GM19372 (cell line): Measurements from ENCODE around the gene UGGT2.
"Not testable (repeated sequence)": the region's sequence is repeated elsewhere in the genome, so short reads cannot be mapped to it uniquely, and the experiment has no call there.

Source experiments
- ATAC-seq: cut with Tn5 transposase; IDR thresholded peaks from one replicate; pipeline ENCODE4 v1.9.1; 2021; ENCODE audit warnings: mild to moderate bottlenecking, low read depth, moderate library complexity; ENCODE audit not compliant: unreplicated experiment

UGGT2 gene

DNA sequence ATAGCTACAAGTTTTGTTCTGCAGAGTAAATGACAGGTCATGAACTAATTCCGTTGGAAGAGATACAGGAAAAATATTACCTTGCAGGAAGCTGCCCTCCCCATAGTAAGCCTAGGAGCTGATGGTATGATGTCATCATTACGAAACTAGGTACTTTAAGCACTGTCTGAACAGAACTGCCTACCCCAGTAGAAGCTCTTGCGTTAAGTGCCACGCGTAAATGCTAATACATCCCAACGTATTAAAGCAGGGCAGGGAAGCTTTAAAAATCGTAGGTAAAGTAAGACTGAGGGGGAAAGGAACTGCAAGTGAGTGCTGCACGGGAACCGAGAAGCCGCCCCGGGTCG, 572 bp downstream of the UGGT2 start:
- no peak for ATAC-seq

DNA sequence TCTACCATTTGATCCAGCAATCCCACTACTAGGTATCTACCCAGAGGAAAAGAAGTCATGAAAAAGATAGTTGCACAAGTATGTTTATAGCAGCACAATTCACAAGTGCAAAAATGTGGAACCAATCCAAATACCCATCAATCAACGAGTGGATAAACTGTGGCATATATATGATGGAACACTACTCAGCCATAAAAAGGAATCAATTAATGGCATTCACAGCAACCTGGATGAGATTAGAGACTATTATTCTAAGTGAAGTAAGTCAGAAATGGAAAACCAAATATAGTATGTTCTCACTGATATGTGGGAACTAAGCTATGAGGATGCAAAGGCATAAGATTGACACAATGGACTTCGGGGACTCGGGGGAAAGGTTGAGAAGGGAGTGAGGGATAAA, 1.3 kb downstream of the UGGT2 start:
- ATAC-seq, result not testable (repeated sequence)

DNA sequence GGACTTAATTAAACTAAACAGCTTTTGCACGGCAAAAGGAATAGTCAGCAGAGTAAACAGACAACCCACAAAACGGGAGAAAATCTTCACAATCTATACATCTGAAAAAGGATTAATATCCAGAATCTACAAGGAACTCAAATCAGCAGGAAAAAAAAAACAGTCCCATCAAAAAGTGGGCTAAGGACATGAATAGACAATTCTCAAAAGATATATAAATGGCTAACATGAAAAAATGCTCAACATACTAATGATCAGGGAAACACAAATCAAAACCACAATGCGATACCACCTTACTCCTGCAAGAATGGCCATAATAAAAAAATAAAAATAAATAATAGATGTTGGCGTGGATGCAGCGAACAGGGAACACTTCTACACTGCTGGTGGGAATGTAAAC, 1.7 kb downstream of the UGGT2 start:
- ATAC-seq, result not testable (repeated sequence)

DNA sequence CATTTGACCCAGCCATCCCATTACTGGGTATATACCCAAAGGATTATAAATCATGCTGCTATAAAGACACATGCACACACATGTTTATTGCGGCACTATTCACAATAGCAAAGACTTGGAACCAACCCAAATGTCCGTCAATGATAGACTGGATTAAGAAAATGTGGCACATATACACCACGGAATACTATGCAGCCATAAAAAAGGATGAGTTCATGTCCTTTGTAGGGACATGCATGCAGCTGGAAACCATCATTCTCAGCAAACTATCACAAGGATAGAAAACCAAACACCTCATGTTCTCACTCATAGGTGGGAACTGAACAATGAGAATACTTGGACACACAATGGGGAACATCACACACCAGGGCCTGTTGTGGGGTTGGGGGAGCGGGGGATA, 2.2 kb downstream of the UGGT2 start:
- not testable (repeated sequence) for ATAC-seq

DNA sequence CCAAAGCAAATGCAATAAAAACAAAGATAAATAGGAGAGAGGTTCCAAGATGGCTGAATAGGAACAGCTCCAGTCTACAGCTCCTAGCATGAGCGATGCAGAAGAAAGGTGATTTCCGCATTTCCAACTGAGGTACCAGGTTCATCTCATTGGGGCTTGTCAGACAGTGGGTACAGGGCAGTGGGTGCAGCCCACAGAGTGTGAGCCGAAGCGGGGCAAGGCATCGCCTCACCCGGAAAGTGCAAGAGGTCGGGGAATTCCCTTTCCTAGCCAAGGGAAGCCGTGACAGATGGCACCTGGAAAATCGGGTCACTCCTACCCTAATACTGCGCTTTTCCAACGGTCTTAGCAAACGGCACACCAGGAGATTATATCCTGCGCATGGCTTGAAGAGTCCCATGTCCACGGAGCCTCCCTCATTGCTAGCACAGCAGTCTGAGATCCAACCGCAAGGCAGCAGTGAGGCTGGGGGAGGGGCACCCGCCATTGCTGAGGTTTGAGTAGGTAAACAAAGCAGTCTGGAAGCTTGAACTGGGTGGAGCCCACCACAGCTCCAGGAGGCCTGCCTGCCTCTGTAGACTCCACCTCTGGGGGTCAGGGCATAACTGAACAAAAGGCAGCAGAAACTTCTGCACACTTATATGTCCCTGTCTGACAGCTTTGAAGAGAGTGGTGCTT, 6.6 kb downstream of the UGGT2 start:
- ATAC-seq, result not testable (repeated sequence)

DNA sequence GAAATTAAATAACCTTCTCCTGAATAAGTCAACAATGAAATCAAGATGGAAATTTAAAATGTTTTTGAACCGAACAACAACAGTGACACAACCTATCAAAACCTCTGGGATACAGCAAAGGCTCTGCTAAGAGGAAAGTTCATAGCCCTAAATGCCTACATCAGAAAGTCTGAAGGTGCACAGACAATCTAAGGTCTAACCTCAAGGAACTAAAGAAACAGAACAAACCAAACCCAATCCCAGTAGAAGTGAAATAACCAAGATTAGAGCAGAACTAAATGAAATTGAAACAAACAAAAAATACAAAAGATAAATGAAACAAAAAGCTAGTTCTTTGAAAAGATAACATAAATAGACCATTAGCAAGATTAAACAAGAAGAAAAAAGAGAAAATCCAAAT, 9.0 kb downstream of the UGGT2 start:
- no peak for ATAC-seq

DNA sequence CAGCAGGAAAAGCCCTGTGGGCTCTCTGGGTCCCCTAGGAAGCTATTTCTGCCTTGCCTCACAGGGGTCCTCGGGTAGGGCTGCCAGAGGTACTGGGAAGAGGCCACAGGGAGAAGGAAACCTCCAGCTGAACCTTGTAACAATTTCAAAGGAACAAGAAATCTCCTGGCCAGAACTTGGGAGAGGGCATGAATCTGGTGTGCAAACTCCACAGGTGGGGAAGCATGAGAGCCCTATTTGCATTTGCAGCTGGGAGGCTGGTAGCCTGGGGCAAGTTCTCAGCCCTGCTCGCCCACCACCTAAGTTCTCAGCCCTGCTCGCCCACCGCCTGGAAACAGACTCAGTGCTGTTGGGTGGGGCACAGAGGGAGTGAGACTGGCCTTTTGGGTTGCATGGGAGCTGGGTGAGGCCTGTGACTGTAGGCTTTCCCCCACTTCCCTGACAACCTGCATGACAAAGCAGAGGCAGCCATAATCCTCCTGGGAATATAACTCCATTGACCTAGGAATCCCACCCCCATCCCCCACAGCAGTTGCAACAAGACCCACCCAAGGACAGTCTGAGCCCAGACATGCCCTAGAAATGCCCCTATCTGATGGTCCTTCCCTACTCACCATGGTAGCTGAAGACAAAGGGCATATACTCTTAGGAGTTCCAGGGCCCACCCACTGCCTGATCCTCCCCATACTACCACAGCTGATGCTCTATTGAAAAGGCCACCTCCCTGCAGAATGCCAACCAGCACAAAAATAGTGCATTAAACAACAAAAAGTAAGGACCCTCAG, 11.7 kb downstream of the UGGT2 start:
- no peak for ATAC-seq

DNA sequence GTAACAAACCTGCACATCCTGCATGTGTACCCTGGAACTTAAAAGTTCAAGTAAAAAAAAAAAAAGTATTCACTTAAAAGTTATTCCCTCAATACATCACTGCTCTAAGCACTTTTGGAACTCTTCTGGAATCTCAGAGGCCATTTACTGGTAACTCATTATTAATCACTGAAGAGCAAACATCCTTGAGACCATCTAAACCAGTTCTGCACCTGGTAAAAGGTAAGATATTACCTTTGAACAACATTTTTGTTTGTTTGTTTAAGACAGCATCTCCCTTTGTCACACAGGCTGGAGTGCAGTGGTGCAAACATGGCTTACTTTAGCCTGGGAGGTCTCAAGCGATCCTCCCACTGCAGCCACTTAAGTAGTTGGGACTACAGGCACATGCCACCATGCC, 16.7 kb downstream of the UGGT2 start:
- ATAC-seq, result no peak

DNA sequence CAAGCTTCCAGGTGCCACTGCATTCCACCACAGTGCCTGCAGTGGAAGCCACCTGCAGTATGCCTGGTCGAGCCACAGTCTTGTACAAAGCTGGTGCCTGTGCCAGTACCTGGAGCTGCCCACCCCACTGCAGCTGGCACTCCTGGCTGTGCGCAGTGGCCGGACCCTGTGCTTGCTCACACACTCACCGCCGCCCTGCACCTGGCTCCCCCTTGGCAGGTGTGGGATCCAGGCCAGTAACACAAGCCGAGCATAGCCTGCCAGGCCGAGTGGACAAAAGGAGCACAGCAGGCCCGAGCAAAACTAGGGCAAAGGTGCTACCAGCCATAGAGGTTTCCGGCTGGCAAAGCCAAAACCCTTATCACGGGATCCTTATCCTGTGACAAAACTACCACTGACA, 18.5 kb downstream of the UGGT2 start:
- no peak for ATAC-seq

DNA sequence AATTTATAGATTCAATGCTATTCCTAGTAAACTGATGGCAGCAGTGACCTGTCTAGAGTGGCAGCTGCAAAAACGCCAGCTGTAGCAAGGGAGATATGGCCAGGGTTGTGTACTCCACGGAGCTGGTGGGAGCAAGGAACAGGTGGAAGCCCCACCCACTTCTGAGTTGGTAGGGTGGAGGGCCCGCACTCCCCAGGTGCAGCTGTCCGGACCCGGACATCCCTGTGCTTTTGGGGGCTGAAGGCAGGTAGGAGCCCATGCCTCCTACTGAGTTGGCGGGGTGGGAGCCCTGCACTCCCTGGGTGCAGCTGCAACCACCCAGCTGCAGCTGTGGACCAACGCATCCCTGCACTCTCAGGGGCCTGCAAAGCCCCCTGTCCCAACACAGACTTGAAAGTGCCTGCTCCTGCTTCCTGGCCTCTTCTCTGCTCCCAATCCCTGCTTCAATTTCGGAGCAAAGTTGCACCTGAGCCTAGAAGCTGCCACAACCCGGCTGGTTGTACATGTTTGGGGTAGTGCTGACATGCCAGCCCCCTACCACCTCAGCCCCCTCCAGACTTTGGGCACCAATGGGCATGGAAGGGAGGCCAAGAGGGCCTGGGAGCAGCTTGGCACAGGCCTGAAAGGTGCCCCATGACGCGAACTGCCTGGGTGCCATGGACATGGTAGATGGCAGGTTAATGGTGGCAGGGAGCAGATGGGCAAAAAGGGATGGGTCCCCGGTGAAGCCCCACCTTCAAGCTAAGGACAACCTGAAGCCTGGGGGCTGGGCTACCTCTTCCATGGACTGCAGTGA, 19.8 kb downstream of the UGGT2 start:
- ATAC-seq, result no peak

DNA sequence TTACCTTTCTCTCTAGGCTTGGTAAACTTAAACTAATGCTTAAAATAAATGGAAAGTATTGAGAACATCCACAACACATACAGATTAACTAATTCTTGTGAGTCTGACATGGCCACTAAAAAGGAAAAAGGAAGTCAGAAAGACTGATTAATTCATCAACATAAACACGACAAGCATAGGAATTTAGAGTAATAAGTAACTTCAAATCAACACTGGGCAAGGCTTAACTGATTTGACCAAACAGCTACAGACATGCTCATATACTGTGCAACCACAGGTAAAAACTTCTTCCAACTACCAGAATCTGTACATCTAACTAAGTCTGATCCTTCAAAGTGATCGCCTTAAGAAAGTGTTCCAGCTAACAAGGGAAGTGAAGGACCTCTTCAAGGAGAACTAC, 20.5 kb downstream of the UGGT2 start:
- no peak for ATAC-seq

DNA sequence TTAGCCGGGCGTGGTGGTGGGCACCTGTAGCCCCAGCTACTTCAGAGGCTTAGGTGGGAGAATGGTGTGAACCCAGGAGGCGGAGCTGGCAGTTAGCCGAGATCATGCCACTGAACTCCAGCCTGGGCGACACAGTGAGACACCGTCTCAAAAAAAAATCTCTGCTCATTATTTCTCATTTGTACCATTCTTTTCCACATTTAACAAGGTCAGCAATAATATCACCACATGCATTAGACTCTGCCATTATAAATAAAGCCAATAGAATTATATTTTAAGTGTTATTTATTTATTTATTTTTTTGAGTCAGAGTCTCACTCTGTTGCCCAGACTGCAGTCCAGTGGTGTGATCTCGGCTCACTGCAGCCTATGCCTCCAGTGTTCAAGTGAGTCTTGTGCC, 24.2 kb downstream of the UGGT2 start:
- ATAC-seq, result no peak

DNA sequence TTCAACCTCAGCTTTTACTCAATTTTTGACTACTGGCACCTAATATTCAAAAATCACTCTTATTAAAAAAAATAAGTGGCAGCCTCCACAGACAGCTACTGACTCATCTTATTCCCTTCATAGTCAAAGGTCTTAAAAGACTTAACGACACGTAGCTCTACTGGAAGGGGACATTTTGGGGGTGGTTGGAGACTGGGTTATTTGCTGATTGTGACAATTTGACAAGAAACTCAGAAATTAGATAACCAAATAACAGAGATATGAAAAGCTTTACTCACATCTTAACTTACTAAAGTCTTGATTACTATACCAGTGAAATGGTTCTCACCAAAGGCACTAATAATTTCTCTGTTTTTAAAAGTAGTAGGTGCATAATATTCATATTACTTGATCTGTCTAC, 25.7 kb downstream of the UGGT2 start:
- no peak for ATAC-seq

DNA sequence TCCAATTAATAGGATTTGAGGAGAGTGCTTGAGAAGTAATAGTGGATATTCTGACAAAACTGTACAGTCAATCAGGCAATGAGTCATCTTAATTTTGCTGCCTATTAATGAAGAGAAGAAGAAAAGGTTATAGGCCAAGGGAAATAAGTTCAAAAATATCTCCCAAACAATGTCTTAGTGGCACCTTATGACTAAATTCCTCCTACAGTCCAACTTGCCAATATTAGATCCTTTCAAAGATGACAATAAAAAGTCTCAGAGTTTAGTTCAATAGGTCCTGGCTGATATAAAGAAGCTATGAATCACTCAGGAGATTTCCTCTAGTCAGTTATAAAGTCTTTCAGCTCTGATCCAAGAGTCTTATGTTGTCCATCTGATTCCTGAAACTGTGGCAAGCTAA, 27.9 kb downstream of the UGGT2 start:
- ATAC-seq, result no peak

DNA sequence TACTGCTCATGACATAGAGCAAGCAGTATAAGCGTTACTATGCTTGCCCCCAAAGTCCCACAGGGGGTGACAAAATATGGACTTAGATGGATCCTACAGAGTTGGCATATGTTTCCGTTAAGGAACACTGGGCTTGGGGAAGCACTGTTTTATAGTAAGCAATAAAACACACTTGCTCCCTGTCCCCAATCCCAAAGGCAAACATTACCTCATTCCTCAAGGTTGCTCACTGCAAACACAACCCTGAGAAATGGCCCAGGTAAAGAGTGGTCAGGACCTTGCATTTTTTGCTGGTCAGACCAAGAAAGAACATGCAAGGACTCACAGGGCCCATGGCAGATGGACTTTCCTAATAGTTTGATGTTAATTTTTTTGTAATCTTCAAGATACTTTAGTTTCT, 32.3 kb downstream of the UGGT2 start:
- ATAC-seq, result no peak

DNA sequence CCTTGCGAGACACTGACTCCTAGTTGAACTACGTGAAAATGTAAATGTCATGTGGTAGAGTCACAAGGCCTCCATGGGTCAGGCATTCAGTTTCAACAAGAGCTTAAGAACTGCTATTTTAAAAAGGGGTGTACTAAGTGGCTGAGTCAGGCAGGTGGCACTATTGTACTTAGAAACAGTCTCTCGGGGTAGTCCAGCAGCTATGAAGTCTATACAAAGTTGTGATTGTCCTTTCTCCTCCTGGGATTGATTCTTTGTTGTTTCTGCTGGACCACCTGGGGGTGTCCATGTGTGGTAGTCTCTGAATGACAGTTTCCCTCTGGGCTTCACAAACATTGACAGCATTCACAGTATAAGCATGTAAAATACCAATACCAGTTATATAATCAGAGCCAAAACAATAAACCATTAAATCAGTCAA, 33.0 kb downstream of the UGGT2 start:
- ATAC-seq, result no peak

DNA sequence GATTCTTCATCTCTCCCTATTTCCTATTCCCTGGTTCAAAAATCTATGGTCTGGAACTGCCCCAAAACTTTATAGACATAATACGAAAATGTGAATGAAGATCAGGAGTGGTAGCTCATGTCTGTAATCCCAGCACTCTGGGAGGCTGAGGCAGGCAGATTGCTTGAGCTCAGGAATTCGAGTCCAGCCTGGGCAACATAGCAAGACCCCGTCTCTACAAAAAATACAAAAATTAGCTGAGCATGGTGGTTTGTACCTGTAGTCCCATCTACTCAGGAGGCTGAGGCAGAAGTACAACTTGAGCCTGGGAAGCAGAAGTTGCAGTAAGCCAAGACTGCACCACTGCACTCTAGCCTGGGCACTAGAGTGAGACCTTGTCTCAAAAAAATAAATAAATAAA, 35.1 kb downstream of the UGGT2 start:
- ATAC-seq, result no peak

DNA sequence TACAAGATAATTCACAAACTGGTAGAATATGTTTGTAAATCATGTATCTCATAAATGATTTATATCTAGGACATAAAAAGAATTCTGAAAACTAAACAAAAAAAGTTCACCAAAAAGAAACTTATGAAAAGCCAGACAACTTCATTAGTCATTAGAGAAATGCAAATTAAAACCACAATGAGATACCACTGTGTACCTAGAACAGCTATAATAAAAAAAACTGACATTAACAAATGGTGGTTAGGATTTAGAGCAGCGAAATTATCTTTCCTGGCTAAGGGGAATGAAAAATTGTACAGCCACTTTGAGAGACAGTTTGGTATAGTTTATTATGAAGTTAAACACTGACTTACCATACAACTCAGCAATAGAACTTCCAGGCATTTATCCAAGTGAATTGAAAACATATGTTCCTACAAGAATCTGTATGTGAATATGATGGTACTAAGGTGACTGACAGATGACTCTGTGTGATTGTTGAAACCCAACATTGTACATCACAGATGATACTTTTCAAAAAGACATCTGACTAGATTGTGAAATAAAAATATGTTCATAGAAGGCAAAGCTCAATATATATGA, 41.8 kb downstream of the UGGT2 start:
- no peak for ATAC-seq

DNA sequence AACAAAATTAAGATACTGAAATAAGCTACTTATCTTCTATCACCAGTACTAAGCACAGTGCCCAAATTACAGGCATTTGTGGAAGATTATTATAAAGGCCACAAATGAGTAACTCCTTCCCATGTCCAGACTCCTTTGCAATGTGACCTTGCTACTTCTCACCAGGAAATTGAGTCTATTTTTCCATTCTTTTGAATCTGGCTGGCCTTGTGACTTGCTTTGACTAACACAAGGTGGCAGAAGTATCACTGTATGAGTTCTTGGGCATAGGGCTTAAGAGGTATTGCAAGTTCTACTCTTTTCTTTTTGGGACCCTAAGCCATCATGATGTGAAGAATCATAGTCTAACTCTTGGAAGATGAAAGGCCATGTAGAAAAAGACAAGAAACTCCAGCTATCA, 49.9 kb downstream of the UGGT2 start:
- no peak for ATAC-seq

DNA sequence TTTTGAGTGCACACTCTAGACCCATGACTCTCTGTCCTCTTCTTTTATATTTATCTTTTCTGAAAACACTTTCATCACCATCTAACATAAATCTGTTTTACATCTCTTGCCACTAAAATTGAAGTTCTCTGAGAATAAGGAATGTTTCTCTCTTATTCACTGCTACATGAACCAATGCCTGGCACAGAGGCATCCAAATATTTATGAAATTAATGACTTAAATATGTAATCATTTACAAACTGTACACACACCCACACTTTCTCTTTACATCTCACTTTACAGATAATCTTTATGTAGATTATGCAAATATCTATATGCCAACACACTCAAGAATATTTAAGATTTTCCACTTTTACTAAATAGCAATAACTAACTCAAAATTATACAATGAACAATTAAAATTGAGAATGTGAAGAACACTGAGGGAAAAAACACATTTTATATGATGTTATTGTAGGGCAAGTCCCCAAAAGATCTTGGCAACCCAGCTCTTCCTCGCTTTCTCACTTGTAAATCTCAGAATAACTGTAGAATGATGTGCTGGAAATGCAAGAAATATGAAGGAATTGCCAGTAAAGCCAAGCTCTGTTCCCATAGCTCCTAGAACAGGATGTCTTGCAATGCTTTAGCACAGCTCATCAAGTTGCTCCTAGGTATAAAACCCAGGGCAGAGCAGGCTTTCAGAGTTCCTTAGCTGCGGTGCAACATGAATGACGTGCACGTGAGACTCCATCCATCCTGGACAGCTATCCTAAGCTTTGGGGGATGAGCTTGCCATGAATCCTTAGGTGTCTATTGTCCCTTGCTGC, 50.7 kb downstream of the UGGT2 start:
- ATAC-seq, result no peak
